ENCODE data around the gene PRR35. TPM values are rescaled to one million over a fixed set of nuclear protein-coding genes. Genes with fewer than 3 reads are reported as not detected.

PRR35 gene
- total and polyA plus RNA-seq, 4 donors, result not detected

DNA sequence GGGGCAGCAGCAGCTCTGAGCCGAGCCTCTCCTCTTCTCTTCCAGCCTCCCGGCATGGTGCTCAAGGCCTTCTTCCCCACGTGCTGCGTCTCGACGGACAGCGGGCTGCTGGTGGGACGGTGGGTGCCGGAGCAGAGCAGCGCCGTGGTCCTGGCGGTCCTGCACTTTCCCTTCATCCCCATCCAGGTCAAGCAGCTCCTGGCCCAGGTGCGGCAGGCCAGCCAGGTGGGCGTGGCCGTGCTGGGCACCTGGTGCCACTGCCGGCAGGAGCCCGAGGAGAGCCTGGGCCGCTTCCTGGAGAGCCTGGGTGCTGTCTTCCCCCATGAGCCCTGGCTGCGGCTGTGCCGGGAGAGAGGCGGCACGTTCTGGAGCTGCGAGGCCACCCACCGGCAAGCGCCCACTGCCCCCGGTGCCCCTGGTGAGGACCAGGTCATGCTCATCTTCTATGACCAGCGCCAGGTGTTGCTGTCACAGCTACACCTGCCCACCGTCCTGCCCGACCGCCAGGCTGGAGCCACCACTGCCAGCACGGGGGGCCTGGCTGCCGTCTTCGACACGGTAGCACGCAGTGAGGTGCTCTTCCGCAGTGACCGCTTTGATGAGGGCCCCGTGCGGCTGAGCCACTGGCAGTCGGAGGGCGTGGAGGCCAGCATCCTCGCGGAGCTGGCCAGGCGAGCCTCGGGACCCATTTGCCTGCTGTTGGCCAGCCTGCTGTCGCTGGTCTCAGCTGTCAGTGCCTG is 14.0 kb downstream of the PRR35 start:
- no peak for ATAC-seq (ENCODE audit: insufficient read depth, low FRiP score)
- no peak overlapping the region for H3K9ac ChIP-seq (ENCODE audit: insufficient read depth in 1 of 2, low read length in 2 of 2)
- no peaks in the 10 kb centered on the region for H3K9me3 ChIP-seq (ENCODE audit: control insufficient read depth in 4 of 4, insufficient read depth in 3 of 4, low read length in 3 of 4)
- DNase-seq, result no peak
- no peaks in the 10 kb centered on the region for H3K27me3 ChIP-seq (ENCODE audit: control insufficient read depth in 3 of 3, insufficient read depth in 3 of 3, low read length in 2 of 3)
- no peak overlapping the region for H3K27ac ChIP-seq (ENCODE audit: low read depth in 1 of 2, low read length in 1 of 2)
- no peak overlapping the region for H3K4me3 ChIP-seq
- H3K36me3 ChIP-seq (ENCODE audit: control insufficient read depth in 4 of 4, insufficient read depth in 4 of 4, low read length in 4 of 4), result peaks cover 0 to 29% (median 3%) of the 10 kb centered on the region in 4 donors
- 96 to 97% methylated on average over 42 to 46 of the region's 46 CpGs for WGBS, 2 donors
- peaks cover 0 to 10% (median 2%) of the 10 kb centered on the region in 5 donors for H3K4me1 ChIP-seq (ENCODE audit: control insufficient read depth in 5 of 5, insufficient read depth in 5 of 5, low read length in 5 of 5)
- TF ChIP-seq, protein P1, sequence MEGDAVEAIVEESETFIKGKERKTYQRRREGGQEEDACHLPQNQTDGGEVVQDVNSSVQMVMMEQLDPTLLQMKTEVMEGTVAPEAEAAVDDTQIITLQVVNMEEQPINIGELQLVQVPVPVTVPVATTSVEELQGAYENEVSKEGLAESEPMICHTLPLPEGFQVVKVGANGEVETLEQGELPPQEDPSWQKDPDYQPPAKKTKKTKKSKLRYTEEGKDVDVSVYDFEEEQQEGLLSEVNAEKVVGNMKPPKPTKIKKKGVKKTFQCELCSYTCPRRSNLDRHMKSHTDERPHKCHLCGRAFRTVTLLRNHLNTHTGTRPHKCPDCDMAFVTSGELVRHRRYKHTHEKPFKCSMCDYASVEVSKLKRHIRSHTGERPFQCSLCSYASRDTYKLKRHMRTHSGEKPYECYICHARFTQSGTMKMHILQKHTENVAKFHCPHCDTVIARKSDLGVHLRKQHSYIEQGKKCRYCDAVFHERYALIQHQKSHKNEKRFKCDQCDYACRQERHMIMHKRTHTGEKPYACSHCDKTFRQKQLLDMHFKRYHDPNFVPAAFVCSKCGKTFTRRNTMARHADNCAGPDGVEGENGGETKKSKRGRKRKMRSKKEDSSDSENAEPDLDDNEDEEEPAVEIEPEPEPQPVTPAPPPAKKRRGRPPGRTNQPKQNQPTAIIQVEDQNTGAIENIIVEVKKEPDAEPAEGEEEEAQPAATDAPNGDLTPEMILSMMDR (IDR thresholded peaks at IDR 0.05; ENCODE audit: control extremely low read depth, extremely low read depth), result no peak

DNA sequence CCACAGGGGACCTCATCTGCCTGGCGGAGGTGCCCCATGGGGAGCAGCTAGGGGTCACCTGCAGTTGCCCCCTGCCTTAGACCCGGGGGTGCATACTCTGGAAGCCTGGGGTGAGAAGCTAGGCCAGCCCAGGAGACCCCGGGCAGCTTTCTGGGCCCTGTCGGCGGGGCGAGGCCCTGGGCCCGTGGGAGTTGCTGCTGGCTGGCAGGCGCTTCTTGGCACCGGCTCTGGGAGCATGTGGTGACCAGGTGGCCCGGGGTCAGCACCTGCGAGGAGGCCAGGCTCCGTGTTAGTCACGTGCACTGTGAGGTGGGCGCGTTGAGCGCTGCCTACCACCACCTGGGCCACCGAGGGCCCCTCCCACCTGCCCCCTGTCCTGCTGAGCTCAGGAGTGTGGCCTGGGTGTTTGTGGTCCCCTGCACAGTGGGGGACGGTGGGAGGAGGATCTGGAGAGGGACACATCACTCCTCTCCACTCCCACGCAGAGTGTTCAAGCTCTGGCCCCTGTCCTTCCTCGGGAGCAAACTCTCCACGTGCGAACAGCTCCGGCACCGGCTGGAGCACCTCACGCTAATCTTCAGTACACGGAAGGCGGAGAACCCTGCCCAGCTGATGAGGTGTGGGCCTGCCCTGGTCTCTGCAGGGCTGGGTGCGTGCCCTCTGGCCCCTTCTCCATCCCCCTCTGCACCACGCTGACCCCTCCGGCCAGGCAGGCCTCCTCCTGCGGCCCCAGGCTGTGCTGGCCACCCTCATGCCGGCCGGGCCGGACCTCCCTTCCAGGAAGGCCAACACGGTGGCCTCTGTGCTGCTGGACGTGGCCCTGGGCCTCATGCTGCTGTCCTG is 15.4 kb downstream of the PRR35 start:
- ATAC-seq (ENCODE audit: insufficient read depth, low FRiP score) (no peak), DNase-seq (no peak)
- no peak overlapping the region for H3K27ac ChIP-seq (ENCODE audit: low read depth in 1 of 2, low read length in 1 of 2)
- H3K4me3 ChIP-seq, result no peak overlapping the region
- H3K27me3 ChIP-seq (ENCODE audit: control insufficient read depth in 3 of 3, insufficient read depth in 3 of 3, low read length in 2 of 3), result no peaks in the 10 kb centered on the region
- no peaks in the 10 kb centered on the region for H3K9me3 ChIP-seq (ENCODE audit: control insufficient read depth in 4 of 4, insufficient read depth in 3 of 4, low read length in 3 of 4)
- 93 to 95% methylated on average over 34 to 36 of the region's 36 CpGs for WGBS, 2 donors
- H3K4me1 ChIP-seq (ENCODE audit: control insufficient read depth in 5 of 5, insufficient read depth in 5 of 5, low read length in 5 of 5), result peaks cover 0 to 7% (median 0%) of the 10 kb centered on the region in 5 donors
- TF ChIP-seq, protein P1 (IDR thresholded peaks at IDR 0.05; ENCODE audit: control extremely low read depth, extremely low read depth), result no peak
- H3K9ac ChIP-seq (ENCODE audit: insufficient read depth in 1 of 2, low read length in 2 of 2), result no peak overlapping the region
- peaks cover 0 to 36% (median 3%) of the 10 kb centered on the region in 4 donors for H3K36me3 ChIP-seq (ENCODE audit: control insufficient read depth in 4 of 4, insufficient read depth in 4 of 4, low read length in 4 of 4)

DNA sequence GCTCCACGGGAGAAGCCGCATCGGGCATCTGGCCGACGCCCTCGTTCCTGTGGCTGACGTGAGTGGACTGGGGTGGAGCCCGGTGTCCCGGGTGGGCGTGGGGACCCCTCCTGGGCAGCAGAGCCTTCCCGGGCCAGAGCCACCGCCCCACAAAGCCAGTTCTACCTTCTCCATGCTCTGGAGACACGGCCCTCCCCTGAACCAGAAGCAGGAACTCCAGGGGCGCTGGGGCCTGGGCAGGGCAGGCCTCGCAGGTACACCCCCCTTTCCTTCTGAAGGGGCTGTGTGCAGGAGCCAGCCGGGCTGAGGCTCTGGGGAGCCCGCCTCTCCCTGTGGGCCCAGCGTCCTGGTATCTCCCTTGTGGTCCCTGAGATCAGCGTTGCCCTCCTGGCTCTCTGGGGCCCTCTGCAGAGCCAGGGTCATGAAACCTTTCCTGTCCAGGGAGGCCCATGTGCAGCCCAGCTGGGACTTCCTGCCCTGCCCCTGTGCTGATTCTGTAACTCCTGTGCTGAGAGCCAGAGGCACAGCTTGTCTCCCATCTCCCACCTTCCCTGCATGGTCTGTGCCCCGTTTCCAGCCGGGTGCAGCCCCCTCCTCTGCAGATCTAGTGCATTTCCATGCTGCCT is 16.1 kb downstream of the PRR35 start:
- H3K36me3 ChIP-seq (ENCODE audit: control insufficient read depth in 4 of 4, insufficient read depth in 4 of 4, low read length in 4 of 4), result peaks cover 0 to 41% (median 3%) of the 10 kb centered on the region in 4 donors
- DNase-seq (no peak), ATAC-seq (ENCODE audit: insufficient read depth, low FRiP score) (no peak)
- whole genome bisulfite sequencing, 2 donors, result 81 to 83% methylated on average over 21 of the region's 21 CpGs
- no peak overlapping the region for H3K27ac ChIP-seq (ENCODE audit: low read depth in 1 of 2, low read length in 1 of 2)
- H3K9ac ChIP-seq (ENCODE audit: insufficient read depth in 1 of 2, low read length in 2 of 2), result no peak overlapping the region
- no peaks in the 10 kb centered on the region for H3K9me3 ChIP-seq (ENCODE audit: control insufficient read depth in 4 of 4, insufficient read depth in 3 of 4, low read length in 3 of 4)
- TF ChIP-seq, protein P1 (IDR thresholded peaks at IDR 0.05; ENCODE audit: control extremely low read depth, extremely low read depth), result no peak
- H3K4me1 ChIP-seq (ENCODE audit: control insufficient read depth in 5 of 5, insufficient read depth in 5 of 5, low read length in 5 of 5), result no peaks in the 10 kb centered on the region
- H3K27me3 ChIP-seq (ENCODE audit: control insufficient read depth in 3 of 3, insufficient read depth in 3 of 3, low read length in 2 of 3), result no peaks in the 10 kb centered on the region
- no peak overlapping the region for H3K4me3 ChIP-seq

Measured in lung (tissue), 12 donors.